GM12872 (cell line): ENCODE measurements around the gene CARNS1.
A peak's percentile ranks its signal among the peaks of the same experiment; 100 is the strongest.

Source experiments
- CTCF ChIP-seq: IDR thresholded peaks from 3 replicates; pipeline ENCODE4 v1.5.1; 2011; ENCODE audit warnings: low read depth, mild to moderate bottlenecking, low read length, moderate library complexity; ENCODE audit not compliant: insufficient read depth

Gene CARNS1

GRCh38 chr11:67369801-67370284 is 45.6 kb upstream of the CARNS1 start:
- TF ChIP-seq CTCF, result no peak

GRCh38 chr11:67370351-67371076 is 45.0 kb upstream of the CARNS1 start:
- no peak for TF ChIP-seq CTCF

GRCh38 chr11:67371189-67371910 is 44.1 kb upstream of the CARNS1 start:
- peak; percentile 67 for TF ChIP-seq CTCF

- TF ChIP-seq CTCF, result no peak
Measured at GRCh38 chr11:67371911-67372320, 43.6 kb upstream of the CARNS1 start.

GRCh38 chr11:67372321-67372992 is 43.0 kb upstream of the CARNS1 start:
- TF ChIP-seq CTCF, result no peak

GRCh38 chr11:67372993-67373647 is 42.4 kb upstream of the CARNS1 start, which contains the start of gene CLCF1:
TSS of gene CLCF1 (minus strand) at chr11:67373598. CDS start at chr11:67373539, 59 bp downstream.
- no peak for TF ChIP-seq CTCF
